HS-5 (cell line): Measurements from ENCODE around the gene VCAN.
A peak's percentile ranks its signal among the peaks of the same experiment; 100 is the strongest.

Experiments
- DNase-seq: peaks from one replicate; pipeline ENCODE4 v3.0.0-alpha.2; 2012; ENCODE audit warnings: low read depth

The VCAN gene

GRCh38 chr5:83568186-83568585 is 96.6 kb downstream of the VCAN start:
- DNase-seq: peak; percentile 87

- DNase-seq: no peak
These were observed 99.4 kb downstream of the VCAN start for GRCh38 chr5:83570916-83571315.

GRCh38 chr5:83572271-83572670 is 100.7 kb downstream of the VCAN start:
- DNase-seq: no peak

GRCh38 chr5:83576341-83576740 is 104.8 kb downstream of the VCAN start:
- DNase-seq: no peak

GRCh38 chr5:83577036-83577636 is 105.6 kb downstream of the VCAN start:
- DNase-seq: no peak

- DNase-seq: no peak
These were observed 112.3 kb downstream of the VCAN start for GRCh38 chr5:83583859-83584258.

- DNase-seq: no peak
These were observed 115.6 kb downstream of the VCAN start for GRCh38 chr5:83586874-83587776.

GRCh38 chr5:83589786-83590185 is 118.2 kb downstream of the VCAN start:
- no peak for DNase-seq

GRCh38 chr5:83590966-83591365 is 119.4 kb downstream of the VCAN start:
- DNase-seq: no peak

GRCh38 chr5:83595217-83595616 is 123.7 kb downstream of the VCAN start:
- no peak for DNase-seq

- DNase-seq: no peak
These were observed 136.6 kb downstream of the VCAN start for GRCh38 chr5:83608122-83608521.

GRCh38 chr5:83614841-83615240 is 143.3 kb downstream of the VCAN start:
- no peak for DNase-seq

GRCh38 chr5:83628360-83628759 is 156.8 kb downstream of the VCAN start:
- DNase-seq: no peak
